ENCODE measurements around the gene SMG6.

SMG6 gene

DNA sequence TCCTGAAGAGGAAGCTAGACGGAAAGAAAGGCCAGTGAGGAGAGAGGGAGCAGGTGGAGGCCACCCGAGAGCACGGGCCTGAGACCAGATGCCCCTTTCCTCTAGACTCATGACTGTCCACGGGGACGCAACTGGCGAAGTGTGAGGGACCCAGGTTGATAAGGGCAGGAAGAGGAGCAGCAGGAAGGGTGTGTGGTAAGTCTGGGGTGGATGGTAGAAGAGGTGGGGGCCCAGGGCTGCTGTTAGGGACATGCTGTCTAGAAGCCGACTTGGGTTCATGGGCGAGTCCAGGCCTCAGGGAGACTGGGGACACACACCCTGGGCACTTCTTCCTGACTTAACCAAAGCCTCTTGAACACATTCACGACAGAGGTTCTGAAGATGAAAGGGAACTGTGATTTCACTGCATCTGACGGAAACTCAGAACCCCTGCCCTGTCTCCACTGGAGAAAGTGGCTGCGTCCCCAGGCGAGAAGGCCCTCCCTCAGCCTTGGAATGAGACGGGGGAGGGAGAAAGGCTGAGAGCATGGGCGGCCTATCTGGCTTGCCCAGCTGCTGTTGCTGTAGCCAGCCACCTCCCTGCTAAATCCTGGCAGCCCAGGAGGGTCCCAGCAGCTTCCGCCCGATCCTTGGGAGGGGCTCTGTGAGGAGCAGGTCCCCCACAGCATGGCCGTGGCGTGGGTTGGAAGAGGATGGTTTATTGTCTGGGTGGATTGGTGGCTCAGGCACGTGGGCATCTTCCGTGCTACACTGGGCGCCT is 242.7 kb downstream of the SMG6 start:
- DNase-seq (ENCODE audit: low read depth, low spot score), result no peak

DNA sequence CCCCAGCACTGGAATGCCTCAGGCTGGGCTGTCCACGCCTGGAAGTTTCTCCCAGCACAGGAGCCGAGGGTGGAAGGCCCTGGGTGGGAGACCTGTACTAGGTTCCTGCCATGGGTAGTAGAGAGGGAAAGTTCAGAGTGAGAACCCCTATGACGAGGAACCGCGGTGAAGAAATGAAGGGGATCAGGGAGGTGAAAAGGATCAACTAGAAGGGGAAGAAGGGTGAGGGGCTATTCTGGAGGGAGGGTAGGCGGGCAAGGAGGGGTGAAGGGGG is 243.3 kb downstream of the SMG6 start:
- DNase-seq (ENCODE audit: low read depth, low spot score), result no peak

DNA sequence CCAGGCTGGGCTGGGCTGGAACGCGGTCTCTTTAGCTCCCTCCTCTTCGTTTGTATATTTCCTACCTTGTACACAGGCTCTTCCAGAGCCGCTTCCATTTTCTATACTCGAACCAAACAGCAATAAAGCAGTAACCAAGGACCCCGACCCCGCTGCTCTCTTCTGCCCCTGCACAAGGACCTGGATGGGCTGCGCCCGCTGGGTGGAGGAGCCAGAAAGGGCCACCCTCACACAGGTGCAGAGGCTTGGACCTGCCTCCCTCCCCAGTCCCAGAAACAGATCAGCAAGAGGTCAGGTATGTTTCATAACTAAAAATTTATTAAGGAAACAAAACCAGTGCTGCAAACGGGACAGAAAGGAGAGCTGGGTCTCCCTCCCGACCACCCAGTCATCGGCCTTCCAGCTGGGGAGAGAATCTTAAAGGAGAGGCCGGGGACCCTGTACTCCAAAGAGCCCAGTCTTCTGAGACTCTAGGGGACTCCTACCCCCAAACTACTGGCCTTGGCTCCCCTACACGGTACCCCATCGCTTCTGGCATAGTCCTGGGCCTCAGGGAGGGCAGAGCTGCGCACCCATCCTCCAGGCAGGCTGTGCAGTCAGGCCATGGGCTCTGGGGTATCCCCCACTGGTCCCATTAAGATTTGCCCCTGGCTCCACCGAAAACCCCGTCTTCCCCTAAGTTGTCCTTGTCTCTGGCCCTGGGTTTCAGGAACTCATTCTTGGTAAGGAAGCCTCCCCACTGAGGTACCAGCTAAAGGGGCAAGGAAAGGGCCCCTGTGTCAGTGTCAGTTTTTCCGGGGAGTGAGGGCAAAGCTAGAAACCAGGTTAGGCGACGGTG is 243.8 kb downstream of the SMG6 start:
- DNase-seq (ENCODE audit: low read depth, low spot score), result no peak

DNA sequence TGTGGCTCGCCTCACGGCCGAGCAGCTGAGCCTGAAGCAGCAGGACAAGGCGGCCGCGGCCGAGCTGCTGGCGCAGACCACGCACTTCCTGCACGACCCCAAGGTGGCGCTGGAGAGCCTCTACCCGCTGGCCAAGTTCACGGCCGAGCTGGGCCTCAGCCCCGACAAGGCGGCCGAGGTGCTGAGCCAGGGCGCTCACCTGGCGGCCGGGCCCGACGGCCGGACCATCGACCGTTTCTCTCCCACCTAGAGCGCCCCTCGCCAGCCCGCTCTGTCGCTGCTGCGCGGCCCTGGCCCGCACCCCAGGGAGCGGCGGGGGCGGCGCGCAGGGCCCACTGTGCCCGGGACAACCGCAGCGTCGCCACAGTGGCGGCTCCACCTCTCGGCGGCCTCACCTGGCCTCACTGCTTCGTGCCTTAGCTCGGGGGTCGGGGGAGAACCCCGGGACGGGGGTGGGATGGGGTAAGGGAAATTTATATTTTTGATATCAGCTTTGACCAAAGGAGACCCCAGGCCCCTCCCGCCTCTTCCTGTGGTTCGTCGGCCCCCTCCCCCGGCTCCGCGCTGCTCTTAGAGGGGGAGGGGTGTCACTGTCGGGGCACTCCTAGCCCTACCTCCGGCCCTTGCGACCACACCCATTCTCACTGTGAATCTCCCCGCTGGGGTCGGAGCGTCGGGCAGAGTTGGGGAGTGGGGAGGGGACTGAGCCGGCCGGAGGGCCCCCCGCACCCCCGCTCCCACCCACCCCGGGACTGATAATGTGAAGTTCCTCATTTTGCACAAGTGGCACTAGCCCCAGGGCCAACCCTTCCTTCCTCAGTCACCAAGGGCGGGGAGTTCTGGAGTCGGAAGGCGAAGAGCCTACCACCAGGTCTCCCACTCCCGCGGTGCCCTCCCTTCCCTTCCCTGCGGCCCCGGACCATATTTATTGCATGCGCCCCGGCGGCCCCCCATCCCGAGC is 244.7 kb downstream of the SMG6 start:
- DNase-seq (ENCODE audit: low read depth, low spot score), result no peak

DNA sequence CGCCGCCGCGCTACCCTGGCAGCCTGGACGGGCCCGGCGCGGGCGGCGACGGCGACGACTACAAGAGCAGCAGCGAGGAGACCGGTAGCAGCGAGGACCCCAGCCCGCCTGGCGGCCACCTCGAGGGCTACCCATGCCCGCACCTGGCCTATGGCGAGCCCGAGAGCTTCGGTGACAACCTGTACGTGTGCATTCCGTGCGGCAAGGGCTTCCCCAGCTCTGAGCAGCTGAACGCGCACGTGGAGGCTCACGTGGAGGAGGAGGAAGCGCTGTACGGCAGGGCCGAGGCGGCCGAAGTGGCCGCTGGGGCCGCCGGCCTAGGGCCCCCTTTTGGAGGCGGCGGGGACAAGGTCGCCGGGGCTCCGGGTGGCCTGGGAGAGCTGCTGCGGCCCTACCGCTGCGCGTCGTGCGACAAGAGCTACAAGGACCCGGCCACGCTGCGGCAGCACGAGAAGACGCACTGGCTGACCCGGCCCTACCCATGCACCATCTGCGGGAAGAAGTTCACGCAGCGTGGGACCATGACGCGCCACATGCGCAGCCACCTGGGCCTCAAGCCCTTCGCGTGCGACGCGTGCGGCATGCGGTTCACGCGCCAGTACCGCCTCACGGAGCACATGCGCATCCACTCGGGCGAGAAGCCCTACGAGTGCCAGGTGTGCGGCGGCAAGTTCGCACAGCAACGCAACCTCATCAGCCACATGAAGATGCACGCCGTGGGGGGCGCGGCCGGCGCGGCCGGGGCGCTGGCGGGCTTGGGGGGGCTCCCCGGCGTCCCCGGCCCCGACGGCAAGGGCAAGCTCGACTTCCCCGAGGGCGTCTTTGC is 245.6 kb downstream of the SMG6 start:
- no peak for DNase-seq (ENCODE audit: low read depth, low spot score)

DNA sequence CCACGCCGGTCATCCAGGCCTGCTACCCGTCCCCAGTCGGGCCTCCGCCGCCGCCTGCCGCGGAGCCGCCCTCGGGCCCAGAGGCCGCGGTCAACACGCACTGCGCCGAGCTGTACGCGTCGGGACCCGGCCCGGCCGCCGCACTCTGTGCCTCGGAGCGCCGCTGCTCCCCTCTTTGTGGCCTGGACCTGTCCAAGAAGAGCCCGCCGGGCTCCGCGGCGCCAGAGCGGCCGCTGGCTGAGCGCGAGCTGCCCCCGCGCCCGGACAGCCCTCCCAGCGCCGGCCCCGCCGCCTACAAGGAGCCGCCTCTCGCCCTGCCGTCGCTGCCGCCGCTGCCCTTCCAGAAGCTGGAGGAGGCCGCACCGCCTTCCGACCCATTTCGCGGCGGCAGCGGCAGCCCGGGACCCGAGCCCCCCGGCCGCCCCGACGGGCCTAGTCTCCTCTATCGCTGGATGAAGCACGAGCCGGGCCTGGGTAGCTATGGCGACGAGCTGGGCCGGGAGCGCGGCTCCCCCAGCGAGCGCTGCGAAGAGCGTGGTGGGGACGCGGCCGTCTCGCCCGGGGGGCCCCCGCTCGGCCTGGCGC is 246.3 kb downstream of the SMG6 start:
- no peak for DNase-seq (ENCODE audit: low read depth, low spot score)

DNA sequence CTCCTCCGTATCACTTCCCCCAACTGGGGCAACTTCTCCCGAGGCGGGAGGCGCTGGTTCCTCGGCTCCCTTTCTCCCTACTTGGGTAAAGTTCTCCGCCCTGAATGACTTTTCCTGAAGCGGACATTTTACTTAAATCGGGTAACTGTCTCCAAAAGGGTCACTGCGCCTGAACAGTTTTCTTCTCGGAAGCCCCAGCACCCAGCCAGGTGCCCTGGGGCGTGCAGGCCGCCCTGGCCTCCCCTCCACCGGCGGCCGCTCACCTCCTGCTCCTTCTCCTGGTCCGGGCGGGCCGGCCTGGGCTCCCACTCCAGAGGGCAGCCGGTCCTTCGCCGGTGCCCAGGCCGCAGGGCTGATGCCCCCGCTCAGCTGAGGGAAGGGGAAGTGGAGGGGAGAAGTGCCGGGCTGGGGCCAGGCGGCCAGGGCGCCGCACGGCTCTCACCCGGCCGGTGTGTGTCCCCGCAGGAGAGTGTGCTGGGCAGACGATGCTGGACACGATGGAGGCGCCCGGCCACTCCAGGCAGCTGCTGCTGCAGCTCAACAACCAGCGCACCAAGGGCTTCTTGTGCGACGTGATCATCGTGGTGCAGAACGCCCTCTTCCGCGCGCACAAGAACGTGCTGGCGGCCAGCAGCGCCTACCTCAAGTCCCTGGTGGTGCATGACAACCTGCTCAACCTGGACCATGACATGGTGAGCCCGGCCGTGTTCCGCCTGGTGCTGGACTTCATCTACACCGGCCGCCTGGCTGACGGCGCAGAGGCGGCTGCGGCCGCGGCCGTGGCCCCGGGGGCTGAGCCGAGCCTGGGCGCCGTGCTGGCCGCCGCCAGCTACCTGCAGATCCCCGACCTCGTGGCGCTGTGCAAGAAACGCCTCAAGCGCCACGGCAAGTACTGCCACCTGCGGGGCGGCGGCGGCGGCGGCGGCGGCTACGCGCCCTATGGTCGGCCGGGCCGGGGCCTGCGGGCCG is 247.1 kb downstream of the SMG6 start:
- no peak for DNase-seq (ENCODE audit: low read depth, low spot score)

DNA sequence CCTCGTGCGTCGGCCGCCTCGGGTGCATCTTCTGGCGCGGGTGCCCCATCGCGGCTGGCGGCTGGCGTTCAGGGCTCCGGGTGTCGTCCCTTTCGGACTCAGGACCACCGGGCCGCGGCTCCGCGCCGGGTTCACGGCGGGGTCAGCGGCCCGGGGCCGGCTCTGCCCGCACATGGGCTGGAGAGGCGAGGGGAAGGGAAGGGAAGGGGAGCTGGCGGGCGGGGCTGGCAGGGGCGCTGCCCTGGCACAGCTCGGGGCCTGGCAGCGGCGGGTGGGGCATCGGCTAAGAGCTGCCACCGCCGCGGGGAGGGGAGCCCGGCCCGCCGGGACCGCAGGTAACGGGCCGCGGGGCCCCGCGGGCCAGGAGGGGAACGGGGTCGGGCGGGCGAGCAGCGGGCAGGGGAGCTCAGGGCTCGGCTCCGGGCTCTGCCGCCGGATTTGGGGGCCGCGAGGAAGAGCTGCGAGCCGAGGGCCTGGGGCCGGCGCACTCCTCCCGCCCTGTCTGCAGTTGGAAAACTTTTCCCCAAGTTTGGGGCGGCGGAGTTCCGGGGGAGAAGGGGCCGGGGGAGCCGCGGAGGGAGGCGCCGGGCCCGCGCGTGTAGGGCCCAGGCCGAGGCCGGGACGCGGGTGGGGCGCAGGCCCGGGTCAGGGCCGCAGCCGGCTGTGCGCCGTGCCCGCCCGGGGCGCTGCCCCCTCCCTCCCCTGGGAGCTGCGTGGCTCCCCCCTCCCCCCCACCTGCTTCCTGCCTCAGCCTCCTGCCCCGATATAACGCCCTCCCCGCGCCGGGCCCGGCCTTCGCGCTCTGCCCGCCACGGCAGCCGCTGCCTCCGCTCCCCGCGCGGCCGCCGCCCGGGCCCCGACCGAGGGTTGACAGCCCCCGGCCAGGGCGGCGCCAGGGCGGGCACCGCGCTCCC is 248.0 kb downstream of the SMG6 start:
- no peak for DNase-seq (ENCODE audit: low read depth, low spot score)

DNA sequence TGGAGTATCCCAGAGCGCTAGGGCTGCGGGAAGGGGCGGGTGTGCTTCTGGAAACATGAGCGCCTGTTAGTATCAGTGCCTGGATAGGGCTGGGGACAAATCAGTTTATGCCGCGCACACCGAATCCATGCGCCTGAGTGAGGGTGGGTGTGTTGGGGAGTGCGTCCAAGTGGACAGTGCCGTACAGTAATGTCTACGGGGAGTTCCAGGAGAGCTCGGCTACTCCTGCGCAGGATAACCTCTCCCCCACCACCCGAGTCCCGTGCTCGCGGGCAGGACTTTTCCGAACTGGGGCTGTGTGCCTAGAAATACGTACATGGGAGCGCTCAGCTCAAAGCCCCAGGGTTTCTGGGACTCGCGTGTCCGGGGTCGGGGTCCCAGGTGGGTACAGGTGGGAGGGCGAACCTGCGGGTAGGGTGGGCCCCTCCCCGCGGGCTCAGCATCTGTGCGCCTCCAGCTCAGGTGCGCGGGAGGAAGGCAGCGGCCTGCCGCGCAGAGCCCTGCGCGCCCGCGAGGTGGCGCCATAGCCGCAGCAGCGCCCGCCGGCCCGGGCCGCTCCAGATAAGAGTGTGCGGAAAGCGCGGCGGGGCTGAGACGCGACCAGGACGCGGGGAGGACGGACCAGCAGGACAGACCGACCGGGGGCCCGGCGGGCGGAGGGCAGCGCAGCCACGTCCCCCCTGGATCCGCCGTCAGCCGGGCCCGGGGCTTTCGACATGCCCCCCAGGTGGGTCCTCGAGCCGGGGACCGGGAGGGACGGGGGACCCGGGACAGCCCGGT is 248.9 kb downstream of the SMG6 start, which contains the start of gene HIC1:
Gene HIC1 (plus strand): TSS at position 592 of the 780 bp plus-strand sequence. CDS start 1,588 bp downstream, outside the sequence.
- peak; percentile 56 for DNase-seq (ENCODE audit: low read depth, low spot score)

DNA sequence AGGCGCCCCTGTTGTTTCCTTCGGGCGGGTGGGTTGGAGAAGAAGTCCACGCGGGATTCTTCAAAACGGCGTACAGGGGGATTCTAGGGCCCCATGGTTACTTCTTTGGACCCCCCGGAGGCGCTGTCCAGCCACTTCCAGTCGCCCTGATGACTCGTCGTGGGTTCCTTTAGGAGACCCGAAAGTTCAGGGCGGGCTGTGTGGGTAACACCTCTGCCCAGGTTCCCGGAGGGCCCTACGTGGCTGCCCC is 249.4 kb downstream of the SMG6 start:
- DNase-seq (ENCODE audit: low read depth, low spot score), result no peak

DNA sequence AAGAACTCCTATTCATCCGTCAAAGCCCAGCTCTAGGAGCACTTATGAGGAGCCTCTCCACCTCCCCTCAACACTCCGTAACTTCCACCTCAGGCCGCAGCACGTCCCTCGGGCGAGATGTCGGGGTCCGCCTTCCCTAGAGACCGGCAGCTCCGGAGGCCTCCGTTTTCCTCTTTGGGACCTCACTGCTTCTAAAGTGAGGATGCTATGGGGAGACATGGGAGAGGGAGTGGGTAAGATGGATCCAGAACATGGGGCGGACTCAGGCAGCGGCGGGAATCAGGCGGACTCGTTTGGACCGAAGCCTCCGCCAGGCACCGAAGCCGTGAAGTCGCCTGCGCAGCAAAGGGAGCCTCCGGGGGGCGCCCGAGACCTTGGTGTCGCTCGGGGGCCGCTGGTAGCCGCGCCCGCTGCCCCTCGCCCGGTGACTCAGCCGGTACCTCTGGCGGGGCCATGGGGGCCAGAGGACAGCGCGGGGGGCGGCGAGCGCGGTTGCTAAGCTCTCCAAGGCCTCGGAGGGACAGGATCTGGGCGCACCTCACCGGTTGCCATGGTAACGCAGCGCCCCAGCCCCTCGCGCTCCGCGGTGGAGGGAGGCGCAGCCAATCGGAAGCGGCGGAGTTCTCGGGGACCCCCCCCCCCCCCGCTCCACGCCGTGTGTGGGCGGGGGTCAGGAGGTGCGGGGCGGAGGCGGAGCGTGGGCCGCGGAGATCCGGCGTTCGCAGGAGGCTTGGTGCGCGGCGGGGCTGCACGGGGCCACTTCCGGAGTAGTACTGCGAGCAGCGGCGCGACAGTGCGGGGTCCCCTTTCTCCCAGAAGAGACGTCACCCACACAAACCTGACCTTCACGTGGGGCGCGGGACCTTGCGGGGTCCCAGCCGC is 250.0 kb downstream of the SMG6 start:
- peak; percentile 49 for DNase-seq (ENCODE audit: low read depth, low spot score)

DNA sequence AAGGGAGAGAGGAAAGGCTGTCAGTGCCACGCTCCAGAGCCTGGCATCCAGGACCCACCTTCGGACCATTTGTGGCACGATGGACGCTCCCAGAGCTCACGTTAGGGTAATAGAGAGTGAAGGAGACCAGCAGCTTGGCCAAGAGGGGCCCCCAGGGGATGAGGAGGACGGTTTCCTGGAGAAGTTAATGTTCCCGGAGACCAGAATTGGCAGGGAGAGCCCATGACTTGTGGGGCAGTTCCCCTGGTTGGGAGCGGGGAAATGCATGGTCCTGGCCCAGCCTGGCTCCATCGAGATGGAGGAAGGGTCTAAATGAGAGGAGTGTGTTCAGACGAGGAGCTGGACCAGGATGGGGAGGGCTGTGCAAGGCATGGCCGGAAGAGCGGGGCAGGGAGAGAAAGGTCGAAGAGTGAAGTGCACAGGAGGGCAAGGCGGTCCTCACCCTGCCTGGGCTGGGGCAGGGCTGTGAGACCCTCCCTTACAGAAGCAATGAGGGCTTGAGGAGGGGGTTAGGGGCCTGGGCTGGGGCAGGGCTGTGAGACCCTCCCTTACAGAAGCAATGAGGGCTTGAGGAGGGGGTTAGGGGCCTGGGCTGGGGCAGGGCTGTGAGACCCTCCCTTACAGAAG is 251.5 kb downstream of the SMG6 start:
- no peak for DNase-seq (ENCODE audit: low read depth, low spot score)

DNA sequence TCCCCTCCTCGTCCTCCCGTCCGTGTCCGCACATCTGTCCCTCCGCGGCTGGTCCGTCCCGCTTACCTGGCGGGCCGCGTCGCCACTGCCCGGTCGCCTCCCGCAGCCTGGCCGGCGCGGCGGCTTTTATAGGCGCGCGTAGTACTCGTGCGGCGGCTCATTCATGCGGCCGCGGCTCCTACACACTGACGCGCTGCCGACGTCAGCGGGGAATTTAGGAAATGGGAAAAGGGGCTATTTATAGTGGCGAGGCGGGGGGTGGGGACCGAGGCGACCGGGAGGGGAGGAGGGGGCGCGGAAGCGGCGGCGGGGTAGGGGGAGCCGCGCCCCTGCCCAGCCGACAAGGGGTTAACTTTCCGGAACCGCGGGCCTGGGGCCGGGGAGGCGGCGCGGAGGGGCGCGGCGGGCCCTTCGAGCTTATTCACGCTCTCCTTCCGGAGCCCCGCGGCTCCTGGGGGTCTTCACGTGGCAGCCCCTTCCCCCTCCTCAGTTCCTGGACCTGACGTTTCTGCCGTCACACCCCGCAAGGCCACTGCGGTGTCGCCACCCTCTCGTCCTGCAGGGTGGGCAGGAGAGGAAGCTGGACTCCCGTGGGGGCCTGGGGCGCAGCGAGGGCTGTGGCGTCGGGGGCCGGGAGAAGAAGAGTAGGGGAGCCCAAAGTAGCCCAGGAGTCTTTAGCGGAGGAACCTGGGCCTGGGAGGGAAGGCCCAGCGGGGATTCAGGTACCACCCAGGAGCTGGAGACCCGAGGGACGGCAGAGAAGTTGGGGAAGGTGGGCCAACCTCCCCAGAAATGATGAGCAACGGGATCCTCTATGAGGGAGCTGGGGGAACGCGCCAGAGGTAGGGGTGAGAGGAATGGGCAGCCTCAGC is 252.3 kb downstream of the SMG6 start:
- no peak for DNase-seq (ENCODE audit: low read depth, low spot score)

DNA sequence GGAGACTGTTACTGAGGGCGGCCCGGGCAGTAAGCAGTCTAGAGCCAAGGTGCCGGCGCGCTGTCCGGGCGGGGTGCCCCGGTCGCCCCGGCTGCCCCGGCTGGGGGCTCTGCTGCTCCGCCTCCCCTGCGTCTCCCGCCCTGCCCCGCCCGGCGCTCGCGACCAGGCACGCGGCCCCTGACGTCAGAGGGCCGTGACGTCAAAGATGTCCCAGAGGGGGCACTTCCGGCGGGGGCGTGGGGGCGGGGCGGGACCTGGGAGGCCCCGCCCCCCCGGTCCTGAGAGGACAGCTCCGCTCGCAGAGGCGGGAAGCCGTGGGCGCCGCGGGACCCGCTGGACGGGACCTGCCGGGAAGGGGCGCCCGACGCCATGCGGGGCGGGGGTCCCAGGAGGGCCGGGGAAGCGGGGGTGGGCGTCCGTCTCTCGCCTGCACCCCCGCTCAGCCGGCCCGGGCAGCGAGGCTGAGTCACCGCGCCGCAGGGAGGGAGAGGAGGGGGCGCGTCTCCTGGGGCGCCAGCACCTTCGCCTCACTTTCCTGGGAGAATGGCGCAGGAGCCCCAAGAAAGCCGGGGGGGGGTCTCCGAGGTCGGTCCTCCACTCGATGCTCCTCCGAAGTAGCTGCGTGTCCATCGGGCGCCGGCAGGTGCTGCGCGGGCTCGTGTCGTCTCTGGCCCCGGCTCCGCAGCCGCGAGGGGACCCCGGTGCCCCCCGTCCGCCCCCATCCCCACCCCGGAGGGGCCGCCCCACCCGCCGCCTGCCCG is 253.1 kb downstream of the SMG6 start:
- DNase-seq (ENCODE audit: low read depth, low spot score), result no peak

Data from activated naive CD8-positive, alpha-beta T cell treated with anti-CD3 and anti-CD28 coated beads, Interleukin-2, amount 50 U/mL, for 16 hours (primary cell).